Activated naive CD8-positive, alpha-beta T cell treated with anti-CD3 and anti-CD28 coated beads for 36 hours (primary cell): Measurements from ENCODE around the gene COX19. TPM values are rescaled to one million over a fixed set of nuclear protein-coding genes. Genes with fewer than 3 reads are reported as not detected.
"Not testable (repeated sequence)": the region's sequence is repeated elsewhere in the genome, so short reads cannot be mapped to it uniquely, and the experiment has no call there.

ENCODE experiments used
- DNase-seq: peaks from one replicate; pipeline ENCODE4 v3.0.0; 2021
- H3K27ac Mint-ChIP-seq: one replicate; pipeline ENCODE4 v1.8.0; 2022; ENCODE audit warnings: mild to moderate bottlenecking, moderate library complexity, mixed read lengths
- H3K27me3 Mint-ChIP-seq: one replicate; pipeline ENCODE4 v1.8.0; 2022; ENCODE audit warnings: mild to moderate bottlenecking, mixed read lengths
- H3K36me3 Mint-ChIP-seq: one replicate; pipeline ENCODE4 v1.8.0; 2021; ENCODE audit warnings: mild to moderate bottlenecking, mixed read lengths
- H3K4me1 Mint-ChIP-seq: one replicate; pipeline ENCODE4 v1.8.0; 2021; ENCODE audit warnings: mixed read lengths
- H3K4me3 Mint-ChIP-seq: one replicate; pipeline ENCODE4 v1.8.0; 2022; ENCODE audit warnings: mild to moderate bottlenecking, moderate library complexity, mixed read lengths
- H3K9me3 Mint-ChIP-seq: one replicate; pipeline ENCODE4 v1.8.0; 2022; ENCODE audit warnings: mixed read lengths
- total RNA-seq, 2 experiments: library from RNA; stranded (reverse); gene quantifications; one replicate each; pipeline ENCODE4 v1.2.3, GENCODE V29; 2021

The COX19 gene
- total RNA-seq, 2 experiments from 2014 or later, result 17.7 to 18.1 TPM

DNA sequence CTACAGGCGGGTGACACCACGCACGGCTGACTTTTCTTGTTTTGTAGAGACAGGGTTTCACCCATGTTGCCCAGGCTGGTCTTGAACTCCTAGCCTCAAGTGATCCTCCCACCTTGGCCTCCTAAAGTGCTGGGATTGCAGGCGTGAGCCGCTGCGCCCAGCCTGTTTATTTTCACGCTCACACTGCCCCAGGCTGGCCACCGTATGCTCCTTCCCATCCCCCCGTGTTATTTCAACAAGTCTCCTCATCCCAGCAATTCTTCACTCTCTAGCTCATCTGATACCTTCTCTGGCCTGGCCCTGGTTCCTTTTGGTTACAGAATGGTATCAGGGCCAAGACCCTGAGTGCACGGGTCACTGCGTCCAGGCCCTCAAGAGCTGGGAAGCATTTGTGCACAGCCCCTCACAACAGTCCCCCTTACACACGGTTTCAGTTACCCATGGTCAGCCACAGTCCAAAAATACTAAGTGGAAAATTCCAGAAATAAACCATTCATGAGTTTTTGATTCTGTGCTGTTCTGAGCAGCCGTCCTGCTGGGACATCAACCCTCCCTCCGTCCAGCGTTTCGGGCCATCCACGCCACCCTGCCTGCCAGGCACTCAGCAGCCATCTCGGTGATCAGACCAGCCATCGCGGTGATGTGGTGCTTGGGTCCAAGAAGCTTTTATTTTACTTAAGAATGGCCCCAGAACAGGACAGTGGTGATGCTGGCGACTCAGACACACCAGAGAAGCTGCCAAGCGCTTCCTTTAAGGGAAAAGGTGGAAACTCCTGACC is 8.9 kb downstream of the COX19 start:
- Mint-ChIP-seq H3K36me3 (peaks cover 14% of the 10 kb centered on the region), H3K27ac (peak overlapping the region; percentile 9), H3K4me3 (no peak overlapping the region), H3K4me1 (peaks cover 25% of the 10 kb centered on the region), H3K27me3 (peaks cover 5% of the 10 kb centered on the region), H3K9me3 (no peaks in the 10 kb centered on the region)
- DNase-seq, result no peak

DNA sequence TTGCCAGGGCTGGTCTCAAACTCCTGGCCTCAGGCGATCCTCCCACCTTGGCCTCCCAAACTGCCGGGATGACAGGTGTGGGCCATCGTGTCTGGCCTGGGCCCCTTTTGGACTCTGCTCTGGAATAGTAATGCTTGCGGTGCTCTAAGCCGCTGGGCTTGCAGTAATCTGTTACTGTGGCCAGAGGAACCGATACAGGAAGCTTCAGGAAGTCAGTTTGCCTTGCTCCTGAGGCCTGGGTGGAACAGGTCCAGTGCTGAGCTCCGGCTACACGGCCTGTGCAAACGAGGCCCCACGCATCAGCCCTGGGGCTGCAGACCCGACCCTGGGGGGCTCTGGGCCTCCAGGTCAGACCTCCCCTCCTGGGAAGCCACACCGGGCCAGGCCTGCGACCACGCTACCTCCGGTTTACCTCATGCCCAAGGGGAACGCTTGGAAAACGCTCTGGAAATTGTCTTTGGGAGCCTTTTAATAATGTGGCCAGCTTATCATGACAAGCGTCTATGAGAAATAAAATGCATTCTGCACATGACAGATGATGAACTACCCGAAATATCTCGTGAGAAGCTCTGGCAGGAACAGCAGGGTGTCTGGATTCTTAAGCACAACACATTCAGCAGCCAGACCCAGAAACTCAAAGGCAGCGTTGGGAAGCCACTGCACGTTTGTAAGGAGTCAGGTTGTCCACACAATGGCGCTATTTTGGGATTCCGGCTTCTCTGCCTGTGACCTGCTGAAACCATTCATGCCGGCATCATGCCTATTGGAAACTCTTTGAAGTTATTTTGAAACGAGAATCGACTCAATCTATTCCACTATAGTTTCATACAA is 10.7 kb downstream of the COX19 start:
- DNase-seq, result no peak
- peaks cover 19% of the 10 kb centered on the region for H3K4me1 Mint-ChIP-seq
- peaks cover 5% of the 10 kb centered on the region for H3K27me3 Mint-ChIP-seq
- H3K9me3 Mint-ChIP-seq, result no peaks in the 10 kb centered on the region
- H3K27ac Mint-ChIP-seq, result no peak overlapping the region
- no peak overlapping the region for H3K4me3 Mint-ChIP-seq
- peaks cover 6% of the 10 kb centered on the region for H3K36me3 Mint-ChIP-seq

DNA sequence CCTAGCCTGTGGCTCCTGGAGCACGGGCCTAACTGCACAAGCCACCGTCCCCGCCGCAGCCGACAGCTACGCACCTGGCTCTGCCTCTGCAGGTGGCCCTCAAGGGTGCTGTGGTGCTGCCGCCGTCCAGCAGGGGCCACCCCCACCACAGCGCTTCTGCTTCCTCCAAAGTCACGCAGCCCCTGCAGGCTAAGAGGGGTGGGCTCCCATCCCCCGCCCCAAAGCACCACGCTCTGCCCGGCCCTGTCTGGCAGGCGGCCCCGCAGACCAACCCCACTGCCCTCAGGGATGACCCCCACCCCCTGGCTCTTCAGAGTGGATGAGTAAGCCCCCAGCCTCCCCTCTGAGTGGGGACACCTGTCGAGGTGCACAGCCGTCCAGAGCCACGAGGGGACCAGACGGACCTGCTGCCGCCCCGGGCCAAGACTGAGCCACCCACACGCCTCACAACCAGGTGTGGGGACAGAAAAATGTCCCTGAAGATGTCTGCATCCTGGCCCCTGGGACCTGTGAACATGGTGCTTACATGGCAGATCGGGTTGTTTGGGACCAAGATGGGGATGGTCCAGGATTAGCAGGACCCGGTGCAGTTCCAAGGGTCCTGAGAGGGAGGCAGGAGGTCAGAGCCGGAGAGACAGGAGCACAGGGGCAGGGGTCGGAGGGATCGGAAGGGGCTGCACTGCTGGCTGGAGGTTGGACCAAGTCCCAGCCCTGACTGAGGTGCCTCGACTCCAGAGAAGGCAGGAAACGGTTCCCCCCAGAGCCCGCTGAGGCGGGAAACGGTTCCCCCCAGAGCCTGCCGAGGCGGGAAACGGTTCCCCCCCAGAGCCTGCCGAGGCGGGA is 11.9 kb downstream of the COX19 start:
- no peak for DNase-seq
- Mint-ChIP-seq H3K36me3 (peaks cover 6% of the 10 kb centered on the region), H3K9me3 (no peaks in the 10 kb centered on the region), H3K27ac (peak overlapping the region; percentile 74), H3K27me3 (peaks cover 5% of the 10 kb centered on the region), H3K4me1 (peaks cover 19% of the 10 kb centered on the region), H3K4me3 (peak overlapping the region; percentile 59)

DNA sequence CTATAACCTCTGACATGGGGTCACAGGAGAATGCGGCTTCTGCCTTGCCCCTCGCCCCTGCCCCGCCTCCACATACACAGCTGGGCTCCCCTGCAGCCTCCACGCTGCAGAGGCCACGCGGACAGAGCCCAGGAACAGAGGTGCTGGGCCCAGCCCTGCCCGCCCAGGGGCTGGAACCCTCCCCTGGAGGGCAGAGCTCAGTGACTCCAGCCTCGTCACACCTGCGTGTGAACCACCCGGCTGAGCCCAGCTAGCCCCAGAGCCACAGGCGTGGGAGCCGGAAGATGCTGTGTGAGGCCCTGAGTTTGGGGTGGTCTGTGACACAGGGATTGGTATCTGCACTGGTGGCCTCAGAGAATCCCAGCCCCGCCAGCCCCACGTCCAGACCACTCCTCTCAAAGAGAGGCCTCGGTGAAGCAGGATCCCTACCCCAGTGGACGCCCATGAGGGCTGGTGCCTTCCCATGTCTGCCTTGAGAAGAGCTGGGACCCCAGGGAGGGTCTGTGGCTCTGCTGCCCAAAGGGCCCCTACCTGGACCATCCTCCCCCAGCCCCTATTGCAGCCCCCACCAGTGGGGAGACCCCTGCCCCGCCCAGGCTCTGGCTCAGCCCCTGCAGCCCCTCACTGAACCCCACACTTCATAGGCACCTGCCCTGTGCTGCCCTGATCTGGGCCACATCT is 12.8 kb downstream of the COX19 start:
- Mint-ChIP-seq H3K27ac (no peak overlapping the region), H3K9me3 (no peaks in the 10 kb centered on the region)
- DNase-seq, result no peak

DNA sequence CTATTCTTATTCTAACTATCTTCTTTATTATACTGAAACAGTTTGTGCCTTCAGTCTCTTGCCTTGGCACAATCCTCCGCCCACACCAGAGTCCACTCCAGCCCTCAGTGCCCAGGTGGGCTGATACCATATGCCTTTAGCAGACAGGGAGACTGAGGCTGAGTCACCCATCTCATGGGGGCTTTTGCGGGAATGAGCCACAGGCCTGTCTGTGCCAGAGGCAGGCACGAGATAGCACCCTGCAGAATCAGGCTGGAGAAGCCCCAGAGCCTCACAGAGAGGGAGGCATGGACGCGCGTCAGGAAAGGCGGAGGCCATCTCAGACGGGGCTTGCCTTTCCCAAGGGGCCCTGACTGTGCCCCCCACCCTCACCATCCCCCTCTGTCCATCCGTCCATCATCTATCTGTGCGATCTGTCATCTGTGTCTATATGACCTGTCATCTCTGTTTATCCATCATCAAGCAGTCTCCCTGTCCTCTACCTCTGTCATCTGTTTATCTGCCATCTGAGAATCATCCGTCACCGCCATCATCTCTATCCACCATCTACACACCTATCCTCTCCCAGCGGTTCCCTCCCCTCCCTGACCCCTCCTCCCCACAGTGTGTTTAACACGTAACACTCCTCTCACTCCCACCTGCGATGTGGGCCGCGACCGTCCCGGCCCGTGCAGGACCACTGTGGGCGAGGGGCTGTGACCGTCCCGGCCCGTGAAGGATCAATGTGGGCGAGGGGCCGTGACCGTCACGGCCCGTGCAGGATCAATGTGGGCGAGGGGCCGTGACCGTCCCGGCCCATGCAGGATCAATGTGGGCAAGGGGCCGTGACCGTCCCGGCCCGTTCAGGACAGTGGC is 13.6 kb downstream of the COX19 start:
- no peaks in the 10 kb centered on the region for H3K9me3 Mint-ChIP-seq
- H3K4me1 Mint-ChIP-seq, result peaks cover 15% of the 10 kb centered on the region
- peaks cover 5% of the 10 kb centered on the region for H3K27me3 Mint-ChIP-seq
- no peak overlapping the region for H3K27ac Mint-ChIP-seq
- DNase-seq, result no peak
- no peak overlapping the region for H3K4me3 Mint-ChIP-seq
- H3K36me3 Mint-ChIP-seq, result peaks cover 6% of the 10 kb centered on the region

More for the DNA sequence above, 12.8 kb downstream of the COX19 start:
- Mint-ChIP-seq H3K27me3 (peaks cover 5% of the 10 kb centered on the region), H3K36me3 (peaks cover 6% of the 10 kb centered on the region), H3K4me3 (no peak overlapping the region), H3K4me1 (peaks cover 19% of the 10 kb centered on the region)

DNA sequence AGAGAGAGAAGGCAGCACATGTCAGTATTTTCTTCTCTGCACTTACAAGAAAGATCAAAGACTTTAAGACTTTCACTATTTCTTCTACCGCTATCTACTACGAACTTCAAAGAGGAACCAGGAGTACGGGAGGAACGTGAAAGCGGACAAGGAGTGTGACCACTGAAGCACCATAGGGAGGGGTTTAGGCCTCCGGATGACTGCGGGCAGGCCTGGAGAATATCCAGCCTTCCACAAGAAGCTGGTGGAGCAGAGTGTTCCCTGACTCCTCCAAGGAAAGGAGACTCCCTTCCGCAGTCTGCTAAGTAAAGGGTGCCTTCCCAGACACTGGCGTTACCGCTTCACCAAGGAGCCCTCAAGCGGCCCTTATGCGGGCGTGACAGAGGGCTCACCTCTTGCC is 14.4 kb downstream of the COX19 start:
- not testable (repeated sequence) for H3K27ac Mint-ChIP-seq, H3K9me3 Mint-ChIP-seq, DNase-seq, H3K27me3 Mint-ChIP-seq, H3K4me3 Mint-ChIP-seq, H3K36me3 Mint-ChIP-seq
- H3K4me1 Mint-ChIP-seq, result peaks cover 12% of the 10 kb centered on the region

DNA sequence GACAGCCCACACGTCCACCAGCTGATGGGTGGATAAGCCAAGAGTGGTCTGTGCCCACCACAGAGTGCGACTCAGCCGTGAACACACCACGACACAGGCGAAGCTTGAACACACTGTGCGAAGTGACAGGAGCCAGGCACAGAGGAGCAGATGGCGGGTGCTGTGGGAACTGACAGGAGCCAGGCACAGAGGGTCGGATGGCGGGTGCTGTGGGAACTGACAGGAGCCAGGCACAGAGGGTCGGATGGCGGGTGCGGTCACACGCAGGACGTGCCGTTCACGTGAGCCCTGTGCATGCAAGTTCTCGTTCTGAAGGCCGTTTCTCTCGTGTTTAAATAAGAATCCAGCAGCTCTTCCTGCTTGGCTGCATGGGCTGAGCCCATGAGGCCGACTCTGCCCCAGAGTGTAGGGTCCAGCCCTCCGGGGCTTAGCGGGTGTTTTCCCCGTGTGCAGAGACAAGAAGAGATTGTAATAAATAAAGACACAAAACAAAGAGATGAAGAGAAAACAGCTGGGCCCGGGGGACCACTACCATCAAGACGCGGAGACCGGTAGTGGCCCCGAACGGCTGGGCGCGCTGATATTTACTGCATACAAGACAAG is 15.0 kb downstream of the COX19 start:
- peaks cover 3% of the 10 kb centered on the region for H3K36me3 Mint-ChIP-seq
- H3K4me3 Mint-ChIP-seq, result no peak overlapping the region
- DNase-seq, result no peak
- peaks cover 13% of the 10 kb centered on the region for H3K4me1 Mint-ChIP-seq
- peaks cover 9% of the 10 kb centered on the region for H3K27me3 Mint-ChIP-seq
- H3K27ac Mint-ChIP-seq, result no peak overlapping the region
- H3K9me3 Mint-ChIP-seq, result no peaks in the 10 kb centered on the region

DNA sequence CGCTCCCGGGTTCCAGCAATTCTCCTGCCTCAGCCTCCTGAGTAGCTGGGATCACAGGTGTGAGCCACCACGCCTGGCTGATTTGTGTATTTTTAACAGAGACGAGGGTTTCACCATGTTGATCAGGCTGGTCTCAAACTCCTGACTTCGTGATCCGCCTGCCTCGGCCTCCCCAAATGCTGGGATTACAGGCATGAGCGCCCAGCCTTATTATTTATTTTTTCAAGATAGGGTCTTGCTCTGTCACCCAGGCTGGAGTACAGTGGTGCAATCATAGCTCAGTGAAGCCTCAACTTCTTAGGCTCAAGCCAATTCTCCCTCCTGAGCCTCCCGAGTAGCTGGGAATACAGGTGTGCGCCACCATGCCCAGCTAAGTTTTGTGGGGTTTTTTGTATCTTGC is 15.6 kb downstream of the COX19 start:
- H3K36me3 Mint-ChIP-seq, H3K27me3 Mint-ChIP-seq, H3K9me3 Mint-ChIP-seq, H3K4me3 Mint-ChIP-seq, DNase-seq, H3K27ac Mint-ChIP-seq: not testable (repeated sequence)
- peaks cover 10% of the 10 kb centered on the region for H3K4me1 Mint-ChIP-seq

DNA sequence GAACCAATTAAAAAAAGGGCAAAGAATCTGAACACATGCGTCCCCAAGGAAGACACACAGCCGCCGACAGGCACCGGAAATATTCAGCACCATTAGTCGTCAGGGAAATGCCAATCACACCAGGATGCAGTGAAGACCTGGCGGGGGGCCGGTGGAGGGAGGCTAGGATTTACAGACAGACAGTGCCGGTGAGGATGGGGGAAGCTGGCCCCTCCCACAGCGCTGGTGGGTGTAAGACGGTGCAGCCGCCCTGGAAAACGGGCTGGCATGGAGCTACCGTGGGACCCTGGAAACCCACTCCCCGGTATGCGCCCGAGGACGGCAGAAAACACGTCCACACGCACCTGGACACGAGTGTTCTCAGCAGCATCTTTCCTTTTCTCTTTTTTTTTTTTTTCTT is 16.1 kb downstream of the COX19 start:
- Mint-ChIP-seq H3K4me3 (no peak overlapping the region), H3K36me3 (peaks cover 1% of the 10 kb centered on the region), H3K27ac (no peak overlapping the region), H3K4me1 (peaks cover 9% of the 10 kb centered on the region), H3K27me3 (peaks cover 9% of the 10 kb centered on the region), H3K9me3 (no peaks in the 10 kb centered on the region)
- DNase-seq, result no peak

DNA sequence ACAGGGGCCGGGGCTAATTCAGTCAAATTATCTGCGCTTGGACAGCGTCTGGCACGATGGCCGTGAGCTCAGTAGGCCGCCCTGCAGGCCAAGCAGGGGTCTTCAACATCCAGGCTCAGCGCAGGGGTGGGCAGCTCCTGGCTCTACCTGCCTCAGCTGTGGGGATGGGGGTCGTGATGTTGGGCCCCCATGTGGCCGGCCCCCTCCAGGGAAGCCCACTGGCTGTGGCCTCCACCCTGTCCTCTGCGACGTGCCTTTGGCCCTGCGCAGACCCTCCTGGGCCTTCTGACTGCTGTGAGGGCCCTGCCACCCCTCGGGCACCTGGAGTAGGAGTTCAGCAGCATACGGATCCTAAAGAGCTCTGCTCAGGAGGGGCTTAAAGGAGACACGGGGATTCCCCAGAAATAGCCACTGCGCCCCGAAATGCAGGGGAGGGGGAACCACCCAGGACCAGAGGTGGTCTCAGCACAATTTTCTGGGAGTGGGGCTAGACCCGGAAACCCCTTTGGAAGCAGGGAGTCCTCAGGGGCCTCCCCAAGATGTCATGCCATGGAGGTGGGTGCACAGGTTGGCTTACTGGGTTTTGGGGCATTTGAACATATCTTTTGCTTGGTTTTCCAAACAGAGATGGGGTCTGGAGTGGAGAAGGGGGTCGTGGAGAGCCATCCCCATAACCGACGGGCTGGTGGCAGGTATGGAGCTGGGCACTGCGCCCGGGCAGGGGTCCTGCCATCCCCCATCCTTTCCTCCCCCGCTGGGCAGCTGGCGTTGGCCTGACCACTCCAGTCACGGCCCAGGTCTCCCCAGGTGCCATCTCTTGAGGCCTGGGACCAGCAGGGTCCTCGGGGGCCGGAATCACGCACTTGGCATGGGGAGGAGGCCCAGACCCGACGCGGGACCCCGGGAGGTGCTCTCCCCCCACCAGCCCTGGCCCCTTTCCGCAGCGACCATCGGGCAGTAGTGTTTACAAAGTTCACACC is 16.8 kb downstream of the COX19 start:
- Mint-ChIP-seq H3K4me3 (no peak overlapping the region), H3K27me3 (peaks cover 9% of the 10 kb centered on the region), H3K9me3 (no peaks in the 10 kb centered on the region), H3K36me3 (peaks cover 1% of the 10 kb centered on the region), H3K4me1 (peaks cover 7% of the 10 kb centered on the region), H3K27ac (no peak overlapping the region)
- no peak for DNase-seq

DNA sequence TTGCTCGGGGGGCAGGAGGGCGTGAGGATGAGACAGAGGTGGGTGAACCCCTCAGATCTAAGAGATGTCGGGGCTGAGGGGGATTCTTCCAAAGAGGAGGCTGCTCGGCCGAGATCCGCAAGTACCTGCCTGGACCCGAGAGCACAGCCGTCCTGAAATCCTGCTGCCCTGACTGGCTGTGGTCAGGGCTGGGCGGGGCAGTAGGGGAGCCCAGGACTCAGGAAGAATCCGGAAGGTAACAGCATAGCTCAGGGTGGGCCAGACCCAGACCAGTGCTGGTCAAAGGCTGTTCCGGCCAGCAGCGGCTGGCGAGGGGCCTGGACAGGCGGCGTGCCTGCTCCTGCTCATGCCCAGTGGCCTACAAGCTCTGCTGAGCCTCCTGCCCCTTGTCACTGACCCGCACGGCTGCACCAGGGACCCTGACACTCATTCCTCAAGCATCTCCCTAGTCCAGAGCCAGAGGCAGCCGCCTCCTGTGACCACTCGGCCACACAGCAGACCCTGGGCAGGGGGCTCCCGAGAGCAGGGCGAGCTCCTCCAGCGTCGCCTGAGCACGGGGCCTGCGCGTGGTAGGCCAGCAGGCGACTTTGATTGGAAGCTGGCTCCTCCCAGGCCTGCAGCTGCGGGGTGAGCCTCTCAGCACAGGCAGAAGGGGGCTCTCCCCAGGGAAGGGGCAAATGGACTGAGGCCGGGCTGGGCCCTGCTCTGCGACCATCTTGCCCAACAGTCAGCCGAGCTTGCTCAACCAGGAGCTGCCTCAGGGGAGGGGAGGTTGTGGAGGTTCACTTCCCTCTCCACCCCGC is 17.7 kb downstream of the COX19 start:
- peaks cover 9% of the 10 kb centered on the region for H3K27me3 Mint-ChIP-seq
- no peak overlapping the region for H3K27ac Mint-ChIP-seq
- no peaks in the 10 kb centered on the region for H3K9me3 Mint-ChIP-seq
- H3K36me3 Mint-ChIP-seq, result peaks cover 1% of the 10 kb centered on the region
- no peak for DNase-seq
- H3K4me1 Mint-ChIP-seq, result peaks cover 6% of the 10 kb centered on the region
- H3K4me3 Mint-ChIP-seq, result no peak overlapping the region

DNA sequence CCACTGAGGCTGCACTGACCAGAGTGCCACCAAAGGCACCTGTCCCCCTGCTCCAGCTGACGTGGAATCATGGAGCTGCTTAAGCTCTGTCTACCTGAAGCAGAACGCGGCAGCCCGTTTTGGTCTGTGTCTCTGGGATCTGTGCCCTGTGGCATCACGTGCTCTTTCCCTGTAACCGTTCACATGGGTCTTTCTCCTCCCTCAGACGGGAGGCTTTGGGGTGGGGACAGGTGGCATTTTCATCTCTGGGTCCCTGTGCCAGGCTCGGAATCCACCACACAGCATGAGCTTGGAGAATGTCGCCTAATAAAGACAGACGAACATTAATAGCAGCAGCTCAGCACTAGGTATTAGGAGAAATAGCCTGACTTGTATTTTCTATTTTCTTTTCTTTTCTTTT is 19.3 kb downstream of the COX19 start:
- H3K4me1 Mint-ChIP-seq, result peaks cover 9% of the 10 kb centered on the region
- H3K27me3 Mint-ChIP-seq, result peaks cover 4% of the 10 kb centered on the region
- H3K9me3 Mint-ChIP-seq, result no peaks in the 10 kb centered on the region
- no peak for DNase-seq
- no peak overlapping the region for H3K4me3 Mint-ChIP-seq
- peaks cover 3% of the 10 kb centered on the region for H3K36me3 Mint-ChIP-seq
- H3K27ac Mint-ChIP-seq, result no peak overlapping the region
